ENCODE results near the gene DBET.

DNA sequence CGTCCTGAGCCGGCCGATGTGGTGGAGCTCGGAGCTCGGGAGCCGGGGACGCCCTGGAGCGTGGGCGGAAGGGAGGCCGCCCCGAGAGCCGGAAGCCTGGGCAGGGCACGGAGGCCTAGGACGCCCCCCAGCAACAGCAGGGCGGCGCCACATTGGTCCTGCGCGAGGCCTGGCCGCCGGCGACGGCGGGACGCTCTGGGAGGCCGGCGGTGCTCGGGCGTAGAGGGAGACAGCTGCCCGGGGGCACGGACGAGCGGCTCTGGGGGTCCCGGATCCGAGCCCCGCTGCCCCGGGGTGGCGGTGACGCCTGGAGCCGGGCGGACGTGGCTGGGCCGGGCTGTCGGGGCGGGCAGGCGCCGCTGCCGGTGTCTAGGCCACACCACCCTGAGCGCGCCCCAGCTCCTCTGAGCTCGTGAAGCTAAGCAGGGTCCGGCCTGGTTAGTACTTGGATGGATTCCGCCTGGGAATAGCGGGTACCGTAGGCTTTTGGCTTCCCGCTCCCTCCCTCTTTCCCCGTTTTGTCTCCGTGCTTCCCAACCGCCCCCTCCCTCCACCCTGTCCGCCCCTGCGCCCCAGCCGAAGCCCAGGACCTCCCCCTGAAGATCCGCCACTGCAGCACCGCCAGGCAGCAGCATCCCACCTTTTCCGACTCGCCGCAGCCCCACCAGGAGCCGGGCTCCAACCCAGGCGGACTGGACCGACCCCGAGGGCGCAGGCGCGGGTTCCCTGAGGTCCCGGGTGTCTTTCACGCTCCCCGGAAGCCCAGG is 49.3 kb upstream of the DBET start:
- peak; percentile 48 for TF ChIP-seq EZH2 (IDR thresholded peaks at IDR 0.05; ENCODE audit: borderline replicate concordance)
- TF ChIP-seq, protein P1, sequence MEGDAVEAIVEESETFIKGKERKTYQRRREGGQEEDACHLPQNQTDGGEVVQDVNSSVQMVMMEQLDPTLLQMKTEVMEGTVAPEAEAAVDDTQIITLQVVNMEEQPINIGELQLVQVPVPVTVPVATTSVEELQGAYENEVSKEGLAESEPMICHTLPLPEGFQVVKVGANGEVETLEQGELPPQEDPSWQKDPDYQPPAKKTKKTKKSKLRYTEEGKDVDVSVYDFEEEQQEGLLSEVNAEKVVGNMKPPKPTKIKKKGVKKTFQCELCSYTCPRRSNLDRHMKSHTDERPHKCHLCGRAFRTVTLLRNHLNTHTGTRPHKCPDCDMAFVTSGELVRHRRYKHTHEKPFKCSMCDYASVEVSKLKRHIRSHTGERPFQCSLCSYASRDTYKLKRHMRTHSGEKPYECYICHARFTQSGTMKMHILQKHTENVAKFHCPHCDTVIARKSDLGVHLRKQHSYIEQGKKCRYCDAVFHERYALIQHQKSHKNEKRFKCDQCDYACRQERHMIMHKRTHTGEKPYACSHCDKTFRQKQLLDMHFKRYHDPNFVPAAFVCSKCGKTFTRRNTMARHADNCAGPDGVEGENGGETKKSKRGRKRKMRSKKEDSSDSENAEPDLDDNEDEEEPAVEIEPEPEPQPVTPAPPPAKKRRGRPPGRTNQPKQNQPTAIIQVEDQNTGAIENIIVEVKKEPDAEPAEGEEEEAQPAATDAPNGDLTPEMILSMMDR (IDR thresholded peaks at IDR 0.05; ENCODE audit: poor library complexity): no peak
